Amniotic stem cell (primary cell): ENCODE measurements around the gene LRFN3.
"Not testable (repeated sequence)": the region's sequence is repeated elsewhere in the genome, so short reads cannot be mapped to it uniquely, and the experiment has no call there.

Experiments used
- DNase-seq: peaks from one replicate; lab custom pipeline; 2025; lab: John Stamatoyannopoulos, UW

Gene LRFN3

GRCh38 chr19:35939307-35940077, 3.3 kb downstream of the LRFN3 start:
- no peak for DNase-seq

- DNase-seq, result no peak
These were observed 4.1 kb downstream of the LRFN3 start for GRCh38 chr19:35940078-35940775.

- no peak for DNase-seq
These were observed 4.7 kb downstream of the LRFN3 start for GRCh38 chr19:35940839-35941238.

- no peak for DNase-seq
These were observed 6.1 kb downstream of the LRFN3 start for GRCh38 chr19:35942235-35942634.

- DNase-seq, result no peak
These were observed 7.4 kb downstream of the LRFN3 start for GRCh38 chr19:35943321-35944301.

- DNase-seq, result no peak
These were observed 8.4 kb downstream of the LRFN3 start for GRCh38 chr19:35944556-35944955.

- DNase-seq, result no peak
These were observed 9.1 kb downstream of the LRFN3 start for GRCh38 chr19:35945121-35945790.

GRCh38 chr19:35946203-35946602, 10.0 kb downstream of the LRFN3 start:
- DNase-seq, result no peak

GRCh38 chr19:35949131-35949530, 13.0 kb downstream of the LRFN3 start:
- DNase-seq, result no peak

- no peak for DNase-seq
These were observed 19.9 kb downstream of the LRFN3 start for GRCh38 chr19:35955881-35956634.

GRCh38 chr19:35957411-35957810, 21.2 kb downstream of the LRFN3 start:
- DNase-seq, result not testable (repeated sequence)

- DNase-seq, result no peak
These were observed 22.5 kb downstream of the LRFN3 start for GRCh38 chr19:35958660-35959039.

- no peak for DNase-seq
These were observed 23.1 kb downstream of the LRFN3 start for GRCh38 chr19:35959040-35959967.

- no peak for DNase-seq
These were observed 23.8 kb downstream of the LRFN3 start for GRCh38 chr19:35959968-35960320.

GRCh38 chr19:35960432-35960972, 24.3 kb downstream of the LRFN3 start:
- no peak for DNase-seq

- no peak for DNase-seq
These were observed 27.3 kb downstream of the LRFN3 start for GRCh38 chr19:35963514-35963913.

GRCh38 chr19:35966771-35967170, 30.6 kb downstream of the LRFN3 start:
- no peak for DNase-seq

- DNase-seq, result no peak
These were observed 37.3 kb downstream of the LRFN3 start for GRCh38 chr19:35973487-35973886.

GRCh38 chr19:35975608-35976214, 39.5 kb downstream of the LRFN3 start:
- DNase-seq, result no peak
